K562 treated with DMSO at 1 percent for 12 hours (cell line): Measurements from ENCODE around the gene RECQL. TPM values are rescaled to one million over a fixed set of nuclear protein-coding genes. Genes with fewer than 3 reads are reported as not detected.

Source experiments
- total RNA-seq: library from RNA; unstranded; fragments of 300-600 nt; gene quantifications from 2 replicates; pipeline ENCODE4 v1.2.3, GENCODE V29; 2022; ENCODE audit not compliant: insufficient read depth

RECQL gene
- 12.1 and 33.2 TPM in 2 replicates for total RNA-seq

GRCh38 chr12:21501258-21502163 lies at the start of gene RECQL, which contains the start of gene GOLT1B:
Gene RECQL, minus strand, starts transcription at chr12:21501635. Its CDS starts 2,065 bp downstream, at chr12:21499570.
Gene GOLT1B, plus strand, starts transcription at chr12:21501789. Its CDS starts 135 bp downstream, at chr12:21501924.

GRCh38 chr12:21526053-21526452 lies 24.6 kb upstream of the RECQL start, which contains the start of gene SPX:
Gene SPX, plus strand, starts transcription at chr12:21526296. Its CDS starts 177 bp downstream, at chr12:21526473.

Other genes starting within 250 kb of the RECQL start
- 2.1 and 6.7 TPM in 2 replicates for gene SLCO1A2, start 166.7 kb downstream of the RECQL start, total RNA-seq
- gene IAPP, start 128.7 kb downstream of the RECQL start, total RNA-seq = not detected in 2 replicates
- gene PYROXD1, start 64.0 kb downstream of the RECQL start, total RNA-seq = 2.3 and 9.9 TPM in 2 replicates
- gene GOLT1B, start 154 bp upstream of the RECQL start, total RNA-seq = 7.0 and 19.3 TPM in 2 replicates
- gene SPX, start 24.7 kb upstream of the RECQL start, total RNA-seq = 0.88 and 2.0 TPM in 2 replicates
- gene GYS2, start 103.2 kb upstream of the RECQL start, total RNA-seq = not detected in 2 replicates
- 580 and 594 TPM in 2 replicates for gene LDHB, start 156.2 kb upstream of the RECQL start, total RNA-seq